ENCODE results near the gene PIK3CD. TPM values are rescaled to one million over a fixed set of nuclear protein-coding genes. Genes with fewer than 3 reads are reported as not detected.

PIK3CD gene
- total RNA-seq, 1 experiment from 2014 or later = 23.1 TPM

DNA sequence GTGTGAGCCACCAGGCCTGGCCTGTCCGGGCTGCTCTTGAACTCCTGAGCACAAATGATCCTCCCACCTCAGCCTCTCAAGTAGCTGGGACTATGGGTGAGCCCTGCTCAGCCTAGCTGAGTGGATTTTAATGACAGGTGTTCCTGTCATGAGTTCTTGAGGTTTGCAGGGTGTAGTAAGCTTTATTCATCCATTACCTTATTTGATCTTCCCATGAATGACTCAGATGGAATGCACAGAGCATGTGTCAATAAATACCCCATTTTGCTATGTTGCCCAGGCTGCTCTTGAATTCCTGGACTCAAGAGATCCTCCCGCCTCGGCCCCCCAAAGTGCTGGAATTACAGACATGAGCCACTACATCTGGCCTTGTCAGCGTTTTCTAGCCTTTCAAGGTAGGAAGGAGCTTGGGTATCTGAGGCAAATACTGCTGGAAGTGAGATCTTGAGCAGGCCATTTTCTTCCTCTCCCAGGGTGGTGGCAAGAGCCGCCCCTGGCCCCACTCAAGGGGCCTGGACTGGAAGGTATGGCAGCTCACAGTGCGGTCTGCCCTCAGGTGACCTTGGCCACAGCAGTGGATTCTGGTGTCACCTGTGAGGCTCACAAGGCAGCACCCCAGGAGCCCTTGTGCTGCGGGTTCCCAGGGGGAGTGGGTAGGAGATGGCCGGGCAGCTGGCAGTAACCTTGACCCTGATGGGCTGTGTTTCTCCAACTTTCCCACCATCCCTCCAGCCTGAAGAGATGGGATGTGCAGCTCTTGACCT lies 20.0 kb downstream of the PIK3CD start:
- H3K4me1 Mint-ChIP-seq = no peaks in the 10 kb centered on the region
- ATAC-seq = no peak
- H3K27me3 Mint-ChIP-seq (ENCODE audit: low read depth) = no peaks in the 10 kb centered on the region
- TF ChIP-seq TP53 (CRISPR knock-in tag; IDR thresholded peaks at IDR 0.05) = no peak
- TF ChIP-seq JAZF1 (CRISPR knock-in tag; IDR thresholded peaks at IDR 0.05) = no peak
- TF ChIP-seq RELA (CRISPR knock-in tag; IDR thresholded peaks at IDR 0.05; ENCODE audit: borderline replicate concordance) = no peak
- TF ChIP-seq, protein P1, sequence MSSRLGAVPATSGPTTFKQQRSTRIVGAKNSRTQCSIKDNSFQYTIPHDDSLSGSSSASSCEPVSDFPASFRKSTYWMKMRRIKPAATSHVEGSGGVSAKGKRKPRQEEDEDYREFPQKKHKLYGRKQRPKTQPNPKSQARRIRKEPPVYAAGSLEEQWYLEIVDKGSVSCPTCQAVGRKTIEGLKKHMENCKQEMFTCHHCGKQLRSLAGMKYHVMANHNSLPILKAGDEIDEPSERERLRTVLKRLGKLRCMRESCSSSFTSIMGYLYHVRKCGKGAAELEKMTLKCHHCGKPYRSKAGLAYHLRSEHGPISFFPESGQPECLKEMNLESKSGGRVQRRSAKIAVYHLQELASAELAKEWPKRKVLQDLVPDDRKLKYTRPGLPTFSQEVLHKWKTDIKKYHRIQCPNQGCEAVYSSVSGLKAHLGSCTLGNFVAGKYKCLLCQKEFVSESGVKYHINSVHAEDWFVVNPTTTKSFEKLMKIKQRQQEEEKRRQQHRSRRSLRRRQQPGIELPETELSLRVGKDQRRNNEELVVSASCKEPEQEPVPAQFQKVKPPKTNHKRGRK (CRISPR knock-in tag; IDR thresholded peaks at IDR 0.05; ENCODE audit: borderline replicate concordance) = no peak
- no peak for TF ChIP-seq ZNF263 (CRISPR knock-in tag; IDR thresholded peaks at IDR 0.05; ENCODE audit: low read depth)
- TF ChIP-seq, protein P2, sequence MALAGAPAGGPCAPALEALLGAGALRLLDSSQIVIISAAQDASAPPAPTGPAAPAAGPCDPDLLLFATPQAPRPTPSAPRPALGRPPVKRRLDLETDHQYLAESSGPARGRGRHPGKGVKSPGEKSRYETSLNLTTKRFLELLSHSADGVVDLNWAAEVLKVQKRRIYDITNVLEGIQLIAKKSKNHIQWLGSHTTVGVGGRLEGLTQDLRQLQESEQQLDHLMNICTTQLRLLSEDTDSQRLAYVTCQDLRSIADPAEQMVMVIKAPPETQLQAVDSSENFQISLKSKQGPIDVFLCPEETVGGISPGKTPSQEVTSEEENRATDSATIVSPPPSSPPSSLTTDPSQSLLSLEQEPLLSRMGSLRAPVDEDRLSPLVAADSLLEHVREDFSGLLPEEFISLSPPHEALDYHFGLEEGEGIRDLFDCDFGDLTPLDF (CRISPR knock-in tag; IDR thresholded peaks at IDR 0.05) = no peak
- TF ChIP-seq, protein P3, sequence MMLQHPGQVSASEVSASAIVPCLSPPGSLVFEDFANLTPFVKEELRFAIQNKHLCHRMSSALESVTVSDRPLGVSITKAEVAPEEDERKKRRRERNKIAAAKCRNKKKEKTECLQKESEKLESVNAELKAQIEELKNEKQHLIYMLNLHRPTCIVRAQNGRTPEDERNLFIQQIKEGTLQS (CRISPR knock-in tag; conservative IDR thresholded peaks at IDR 0.05) = no peak
- TF ChIP-seq, protein P4, sequence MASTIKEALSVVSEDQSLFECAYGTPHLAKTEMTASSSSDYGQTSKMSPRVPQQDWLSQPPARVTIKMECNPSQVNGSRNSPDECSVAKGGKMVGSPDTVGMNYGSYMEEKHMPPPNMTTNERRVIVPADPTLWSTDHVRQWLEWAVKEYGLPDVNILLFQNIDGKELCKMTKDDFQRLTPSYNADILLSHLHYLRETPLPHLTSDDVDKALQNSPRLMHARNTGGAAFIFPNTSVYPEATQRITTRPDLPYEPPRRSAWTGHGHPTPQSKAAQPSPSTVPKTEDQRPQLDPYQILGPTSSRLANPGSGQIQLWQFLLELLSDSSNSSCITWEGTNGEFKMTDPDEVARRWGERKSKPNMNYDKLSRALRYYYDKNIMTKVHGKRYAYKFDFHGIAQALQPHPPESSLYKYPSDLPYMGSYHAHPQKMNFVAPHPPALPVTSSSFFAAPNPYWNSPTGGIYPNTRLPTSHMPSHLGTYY (CRISPR knock-in tag; IDR thresholded peaks at IDR 0.05) = no peak
- no peak for TF ChIP-seq MXD4 (CRISPR knock-in tag; IDR thresholded peaks at IDR 0.05; ENCODE audit: borderline replicate concordance)
- no peak for DNase-seq (ENCODE audit: low spot score)
- H3K36me3 Mint-ChIP-seq = no peaks in the 10 kb centered on the region
- no peak overlapping the region for H3K27ac Mint-ChIP-seq
- CTCF ChIA-PET = interaction anchor here (0.9 to 1.6 kb wide), 5 partner anchors 16 to 56 kb away, joined by 3 to 5 read pairs (median 3); partner anchors contain the start of gene PIK3CD
- no peaks in the 10 kb centered on the region for H3K9me3 Mint-ChIP-seq
- H3K4me3 Mint-ChIP-seq = no peak overlapping the region
- POLR2A ChIA-PET = no interaction called here

DNA sequence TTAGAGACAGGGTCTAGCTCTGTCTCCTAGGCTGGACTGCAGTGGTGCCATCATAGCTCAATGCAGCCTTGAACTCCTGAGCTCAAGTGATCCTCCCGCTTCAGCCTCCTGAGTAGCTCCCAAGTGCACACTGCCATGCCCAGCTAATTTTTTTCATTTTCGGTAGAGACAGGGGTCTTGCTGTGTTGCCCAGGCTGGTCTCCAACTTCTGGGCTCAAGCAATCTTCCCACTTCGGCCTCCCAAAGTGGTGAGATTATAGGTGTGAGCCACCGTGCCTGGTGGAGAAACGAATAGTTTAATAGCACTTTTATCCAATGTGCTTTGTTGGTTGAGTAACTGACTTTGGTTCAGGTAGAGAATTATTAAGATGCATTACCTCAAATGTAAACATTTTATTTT lies 20.9 kb downstream of the PIK3CD start:
- TF ChIP-seq ZNF121 (CRISPR knock-in tag; IDR thresholded peaks at IDR 0.05) (peak; percentile 84), JUN (CRISPR knock-in tag; IDR thresholded peaks at IDR 0.05) (no peak)
- DNase-seq (ENCODE audit: low spot score) (no peak), ATAC-seq (no peak)
- H3K27me3 Mint-ChIP-seq (ENCODE audit: low read depth) = no peaks in the 10 kb centered on the region
- no peak overlapping the region for H3K27ac Mint-ChIP-seq
- H3K4me3 Mint-ChIP-seq = no peak overlapping the region
- no peaks in the 10 kb centered on the region for H3K4me1 Mint-ChIP-seq
- H3K9me3 Mint-ChIP-seq = no peaks in the 10 kb centered on the region
- CTCF ChIA-PET = interaction anchor here (1.0 to 1.6 kb wide), 4 partner anchors 21 to 57 kb away, joined by 3 to 5 read pairs (median 4); partner anchors contain the start of gene PIK3CD
- POLR2A ChIA-PET = interaction anchor here (0.6 kb wide), 1 partner anchor 791 kb away, joined by 3 read pairs; no protein-coding TSS in a partner anchor
- no peaks in the 10 kb centered on the region for H3K36me3 Mint-ChIP-seq

DNA sequence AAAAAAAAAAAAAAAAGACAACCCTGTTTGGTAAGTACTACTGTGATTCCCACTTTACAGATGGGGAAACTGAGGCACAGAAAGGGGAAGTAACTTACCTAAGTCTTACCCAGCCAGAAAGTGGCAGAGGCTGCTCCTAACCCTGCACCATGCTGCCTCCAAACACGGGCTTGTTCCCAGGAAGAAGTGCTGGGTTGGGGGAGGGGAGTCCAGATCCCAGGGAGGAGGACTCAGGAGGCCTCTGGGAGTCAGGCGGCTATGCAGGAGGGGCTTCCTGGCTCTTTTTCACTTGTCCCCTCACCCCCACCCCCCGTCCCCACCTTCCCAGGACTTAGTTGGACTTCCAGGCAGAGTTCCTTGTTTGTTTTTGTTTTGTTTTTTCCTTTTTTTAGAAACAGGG lies 23.9 kb downstream of the PIK3CD start:
- TF ChIP-seq, protein P5, sequence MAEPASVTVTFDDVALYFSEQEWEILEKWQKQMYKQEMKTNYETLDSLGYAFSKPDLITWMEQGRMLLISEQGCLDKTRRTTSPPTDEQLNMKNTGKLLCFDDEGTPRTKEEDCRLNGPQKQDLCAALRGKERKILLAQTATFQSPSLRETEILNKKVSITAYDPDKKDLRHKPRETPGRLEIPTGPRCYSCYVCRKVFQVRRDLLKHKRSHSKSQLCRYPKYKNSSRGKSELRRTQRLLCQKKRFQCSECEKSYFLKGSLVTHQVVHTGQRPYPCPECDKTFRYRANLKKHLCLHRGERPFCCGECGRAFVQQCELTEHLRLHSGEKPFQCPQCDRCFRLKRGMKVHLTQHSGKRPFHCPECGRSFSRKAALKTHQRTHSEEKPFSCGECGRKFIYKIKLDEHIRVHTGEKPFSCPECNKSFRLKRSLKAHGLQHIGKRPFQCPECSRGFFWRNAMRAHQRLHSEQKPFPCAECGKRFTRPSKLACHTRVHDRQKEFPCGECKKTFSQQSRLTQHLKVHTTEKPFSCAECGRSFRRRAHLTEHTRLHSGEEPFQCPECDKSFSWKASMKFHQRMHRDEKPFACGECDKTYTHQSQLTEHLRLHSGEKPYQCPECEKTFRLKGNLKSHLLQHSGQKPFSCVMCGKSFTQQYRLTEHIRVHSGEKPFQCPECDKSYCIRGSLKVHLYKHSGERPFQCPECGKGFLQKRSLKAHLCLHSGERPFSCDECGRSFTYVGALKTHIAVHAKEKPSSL (CRISPR knock-in tag; conservative IDR thresholded peaks at IDR 0.05) = no peak
- no peak overlapping the region for H3K4me3 Mint-ChIP-seq
- DNase-seq (ENCODE audit: low spot score) (no peak), ATAC-seq (no peak)
- no peak overlapping the region for H3K27ac Mint-ChIP-seq
- CTCF ChIA-PET = interaction anchor here (0.6 to 1.3 kb wide), 4 partner anchors 15 to 60 kb away, joined by 3 to 8 read pairs (median 4); no protein-coding TSS in a partner anchor
- H3K36me3 Mint-ChIP-seq = no peaks in the 10 kb centered on the region
- H3K4me1 Mint-ChIP-seq = no peaks in the 10 kb centered on the region
- POLR2A ChIA-PET = no interaction called here
- H3K27me3 Mint-ChIP-seq (ENCODE audit: low read depth) = no peaks in the 10 kb centered on the region
- no peaks in the 10 kb centered on the region for H3K9me3 Mint-ChIP-seq
